ENCODE data around the gene ACADL.
"Not testable (repeated sequence)": the region's sequence is repeated elsewhere in the genome, so short reads cannot be mapped to it uniquely, and the experiment has no call there.

ACADL gene

GRCh38 chr2:210188190-210188589 is 37.1 kb downstream of the ACADL start:
- in situ Hi-C loops (cut with HindIII; ENCODE audit: low sequenced_read_pairs), result no loop called here
- TF ChIP-seq CTCF (IDR thresholded peaks at IDR 0.05; ENCODE audit: low read depth, low read length), result no peak
- DNase-seq (ENCODE audit: low read depth, low spot score), result no peak
- no peak overlapping the region for H3K4me3 ChIP-seq (ENCODE audit: low read depth, low read length)

- in situ Hi-C loops (cut with HindIII; ENCODE audit: low sequenced_read_pairs); DNase-seq (ENCODE audit: low read depth, low spot score); H3K4me3 ChIP-seq (ENCODE audit: low read depth, low read length): not testable (repeated sequence)
These were observed 41.3 kb downstream of the ACADL start for GRCh38 chr2:210183936-210184335.

- DNase-seq (ENCODE audit: low read depth, low spot score), result not testable (repeated sequence)
These were observed 43.6 kb downstream of the ACADL start for GRCh38 chr2:210181606-210182088.

GRCh38 chr2:210181033-210181605 is 44.1 kb downstream of the ACADL start:
- in situ Hi-C loops (cut with HindIII; ENCODE audit: low sequenced_read_pairs); H3K4me3 ChIP-seq (ENCODE audit: low read depth, low read length); DNase-seq (ENCODE audit: low read depth, low spot score): not testable (repeated sequence)

More at GRCh38 chr2:210181606-210182088, 43.6 kb downstream of the ACADL start:
- in situ Hi-C loops (cut with HindIII; ENCODE audit: low sequenced_read_pairs); H3K4me3 ChIP-seq (ENCODE audit: low read depth, low read length): not testable (repeated sequence)

- TF ChIP-seq CTCF (IDR thresholded peaks at IDR 0.05; ENCODE audit: low read depth, low read length), result no peak
- no peak overlapping the region for H3K4me3 ChIP-seq (ENCODE audit: low read depth, low read length)
- DNase-seq (ENCODE audit: low read depth, low spot score), result no peak
- in situ Hi-C loops (cut with HindIII; ENCODE audit: low sequenced_read_pairs), result no loop called here
These were observed 44.8 kb downstream of the ACADL start for GRCh38 chr2:210180477-210180876.

- in situ Hi-C loops (cut with HindIII; ENCODE audit: low sequenced_read_pairs), result no loop called here
- TF ChIP-seq CTCF (IDR thresholded peaks at IDR 0.05; ENCODE audit: low read depth, low read length), result no peak
- no peak overlapping the region for H3K4me3 ChIP-seq (ENCODE audit: low read depth, low read length)
- DNase-seq (ENCODE audit: low read depth, low spot score), result no peak
These were observed 45.8 kb downstream of the ACADL start for GRCh38 chr2:210179351-210179990.

- DNase-seq (ENCODE audit: low read depth, low spot score), result no peak
- TF ChIP-seq CTCF (IDR thresholded peaks at IDR 0.05; ENCODE audit: low read depth, low read length), result no peak
- H3K4me3 ChIP-seq (ENCODE audit: low read depth, low read length), result no peak overlapping the region
- in situ Hi-C loops (cut with HindIII; ENCODE audit: low sequenced_read_pairs), result no loop called here
These were observed 47.5 kb downstream of the ACADL start for GRCh38 chr2:210177769-210178168.

- DNase-seq (ENCODE audit: low read depth, low spot score); H3K4me3 ChIP-seq (ENCODE audit: low read depth, low read length); in situ Hi-C loops (cut with HindIII; ENCODE audit: low sequenced_read_pairs): not testable (repeated sequence)
These were observed 48.1 kb downstream of the ACADL start for GRCh38 chr2:210177115-210177514.

- TF ChIP-seq CTCF (IDR thresholded peaks at IDR 0.05; ENCODE audit: low read depth, low read length), result no peak
- DNase-seq (ENCODE audit: low read depth, low spot score), result no peak
- in situ Hi-C loops (cut with HindIII; ENCODE audit: low sequenced_read_pairs), result no loop called here
- no peak overlapping the region for H3K4me3 ChIP-seq (ENCODE audit: low read depth, low read length)
These were observed 51.2 kb downstream of the ACADL start for GRCh38 chr2:210174086-210174485.

Measured in astrocyte of the spinal cord (primary cell).